HCT116 (cell line): ENCODE measurements around the gene SLC22A23. TPM values are rescaled to one million over a fixed set of nuclear protein-coding genes. Genes with fewer than 3 reads are reported as not detected.

Source experiments
- ATAC-seq: fragments of 200-7000 bp; cut with Tn5 transposase; 2 replicates; pipeline ENCODE4 v1.9.1; 2020; ENCODE audit warnings: mild to moderate bottlenecking, moderate library complexity
- BruUV-seq: library from RNA; stranded (reverse); fragments of 400-500 nt; replicated peaks from 2 replicates; lab custom pipeline; 2021; lab: Mats Ljungman, UMichigan
- CTCF ChIA-PET: fragments of 300-600 bp; sonication (Branson Sonifier 250); formaldehyde crosslinking; loops from one replicate; lab custom pipeline; 2021; ENCODE audit warnings: antibody characterized with exemption; lab: Charles Lee
- POLR2A ChIA-PET: fragments of 300-600, 350-600 bp; sonication (Branson Sonifier 250); formaldehyde crosslinking; loops from one replicate; lab custom pipeline; 2021; ENCODE audit warnings: antibody characterized with exemption; lab: Charles Lee
- RAD21 ChIA-PET, 2 experiments: fragments of 300-600 bp; sonication (Branson Sonifier 250); formaldehyde crosslinking; loops; one replicate each; lab custom pipeline; 2023; ENCODE audit warnings: low total read pairs in 2 of 2; ENCODE audit not compliant: uncharacterized antibody in 2 of 2, unreplicated experiment in 2 of 2, low non-redundant PET in 1 of 2; lab: Charles Lee
- DNase-seq: peaks from one replicate; pipeline ENCODE4 v3.0.0-alpha.2; 2010; ENCODE audit warnings: low read depth, low spot score
- H2AFZ ChIP-seq: fragments of 200-600 bp; shearing (Covaris generic), sonication (generic); 2 replicates; pipeline ENCODE4 v1.6.1; 2017; ENCODE audit warnings: low read depth, mixed run types, mixed read lengths, antibody characterized with exemption, low read length; ENCODE audit not compliant: poor library complexity, severe bottlenecking
- H3K27ac ChIP-seq: 2 replicates; pipeline ENCODE4 v1.5.1; 2012; ENCODE audit warnings: low read depth, low read length
- H3K27me3 ChIP-seq: fragments of 200-600 bp; sonication (generic); 2 replicates; pipeline ENCODE4 v1.6.1; 2016; ENCODE audit warnings: mixed run types, low read length, mixed read lengths; ENCODE audit not compliant: insufficient read depth
- H3K36me3 ChIP-seq, 2 experiments: fragments of 200-500 bp in 1 of 2; fragments of 200-600 bp in 1 of 2; sonication (Bioruptor generic) in 1 of 2; sonication (generic) in 1 of 2; 2 replicates each; pipeline versions ENCODE4 v1.5.1 to v1.6.1; 2014 to 2016; ENCODE audit warnings: low read length in 2 of 2, inconsistent platforms in 1 of 2, mixed read lengths in 1 of 2, mixed run types in 1 of 2; ENCODE audit not compliant: insufficient read depth in 2 of 2, control insufficient read depth in 1 of 2
- H3K4me1 ChIP-seq, 2 experiments: fragments of 200-600 bp in 1 of 2; sonication (generic) in 1 of 2; 2 replicates each; pipeline versions ENCODE4 v1.5.1 to v1.6.1; 2012 to 2017; ENCODE audit warnings: low read length in 2 of 2, inconsistent platforms in 1 of 2, mild to moderate bottlenecking in 1 of 2, mixed read lengths in 1 of 2, mixed run types in 1 of 2, moderate library complexity in 1 of 2; ENCODE audit not compliant: insufficient read depth in 2 of 2, control insufficient read depth in 1 of 2
- H3K4me2 ChIP-seq: fragments of 200-600 bp; sonication (generic); 2 replicates; pipeline ENCODE4 v1.6.1; 2017; ENCODE audit warnings: mixed run types, low read length, mixed read lengths
- H3K4me3 ChIP-seq, 2 experiments: fragments of 200-600 bp in 1 of 2; sonication (generic) in 1 of 2; replicated peaks in 1 of 2; 2 replicates each; pipeline ENCODE4 v1.5.1; 2011 to 2016; ENCODE audit warnings: low read length in 2 of 2, control low read depth in 1 of 2, low read depth in 1 of 2, mild to moderate bottlenecking in 1 of 2, mixed read lengths in 1 of 2, mixed run types in 1 of 2
- H3K79me2 ChIP-seq: fragments of 200-600 bp; sonication (generic); 2 replicates; pipeline ENCODE4 v1.6.1; 2017; ENCODE audit warnings: mild to moderate bottlenecking, mixed run types, low read length, moderate library complexity, mixed read lengths; ENCODE audit not compliant: insufficient read depth
- H3K9ac ChIP-seq: fragments of 200-600 bp; sonication (generic); 2 replicates; pipeline ENCODE4 v1.6.1; 2016; ENCODE audit warnings: low read length, mixed read lengths
- H3K9me2 ChIP-seq: fragments of 200-600 bp; sonication (generic), shearing (Covaris generic); 2 replicates; pipeline ENCODE4 v1.6.1; 2017; ENCODE audit warnings: mixed run types, mild to moderate bottlenecking, moderate library complexity; ENCODE audit not compliant: insufficient read depth
- H3K9me3 ChIP-seq, 2 experiments: fragments of 200-500 bp in 1 of 2; fragments of 200-600 bp in 1 of 2; sonication (Bioruptor generic) in 1 of 2; sonication (generic) in 1 of 2; 2 replicates each; pipeline ENCODE4 v1.6.1; 2014 to 2017; ENCODE audit warnings: low read length in 2 of 2, mixed read lengths in 2 of 2, inconsistent platforms in 1 of 2, low read depth in 1 of 2, mild to moderate bottlenecking in 1 of 2, mixed run types in 1 of 2, moderate library complexity in 1 of 2; ENCODE audit not compliant: control insufficient read depth in 1 of 2, insufficient read depth in 1 of 2
- H4K20me1 ChIP-seq: fragments of 200-600 bp; sonication (generic), shearing (Covaris generic); 2 replicates; pipeline ENCODE4 v1.6.1; 2017; ENCODE audit warnings: mixed run types, mild to moderate bottlenecking, moderate library complexity; ENCODE audit not compliant: insufficient read depth
- CBX3 ChIP-seq: IDR thresholded peaks from 2 replicates; pipeline ENCODE4 v1.6.1; 2012; ENCODE audit warnings: low read depth
- CEBPB ChIP-seq: IDR thresholded peaks from 2 replicates; pipeline ENCODE4 v1.6.1; 2012; ENCODE audit warnings: low read depth
- ELF1 ChIP-seq: IDR thresholded peaks from 2 replicates; pipeline ENCODE4 v1.6.1; 2012; ENCODE audit warnings: low read depth, borderline replicate concordance
- EZH2 ChIP-seq: fragments of 200-600 bp; sonication (generic); IDR thresholded peaks from 2 replicates; pipeline ENCODE4 v1.6.1; 2017; ENCODE audit warnings: antibody characterized with exemption, mixed run types
- POLR2A ChIP-seq: IDR thresholded peaks from 2 replicates; pipeline ENCODE4 v1.7.0; 2011; ENCODE audit warnings: borderline replicate concordance; ENCODE audit not compliant: insufficient read depth, insufficient read length; ENCODE audit errors: extremely low read depth
- POLR2AphosphoS5 ChIP-seq: IDR thresholded peaks from 2 replicates; pipeline ENCODE4 v1.6.1; 2011; ENCODE audit warnings: mild to moderate bottlenecking, low read depth, low read length, moderate library complexity
- RAD21 ChIP-seq: IDR thresholded peaks from 2 replicates; pipeline ENCODE4 v1.6.1; 2012; ENCODE audit warnings: low read depth, mild to moderate bottlenecking
- SIN3A ChIP-seq: IDR thresholded peaks from 2 replicates; pipeline ENCODE4 v1.6.1; 2012; ENCODE audit warnings: low read depth
- SP1 ChIP-seq: IDR thresholded peaks from 2 replicates; pipeline ENCODE4 v1.6.1; 2012; ENCODE audit warnings: low read depth
- TCF7L2 ChIP-seq: IDR thresholded peaks from 2 replicates; pipeline ENCODE4 v1.7.0; 2011; ENCODE audit warnings: borderline replicate concordance, inconsistent platforms; ENCODE audit not compliant: insufficient read depth, insufficient read length; ENCODE audit errors: extremely low read depth
- ZFX ChIP-seq: fragments of 450-650 bp; IDR thresholded peaks from 2 replicates; pipeline ENCODE4 v1.6.1; 2017
- ZNF274 ChIP-seq: fragments of 200-500 bp; sonication (Bioruptor generic); IDR thresholded peaks from 2 replicates; pipeline ENCODE4 v1.6.1; 2014; ENCODE audit warnings: mild to moderate bottlenecking, low read depth, low read length, inconsistent platforms
- intact Hi-C: fragments of 100-400 bp; cut with micrococcal nuclease; formaldehyde crosslinking; loops from 2 replicates; pipeline ENCODE4 v1.10.0; 2022
- total RNA-seq: library from RNA; stranded (reverse); gene quantifications from one replicate; pipeline ENCODE4 v1.2.1, GENCODE V29; 2021; ENCODE audit not compliant: unreplicated experiment
- TF ChIP-seq, protein P1 (sequence below): IDR thresholded peaks from 2 replicates; pipeline ENCODE4 v1.6.1; 2011; ENCODE audit warnings: mild to moderate bottlenecking, low read length, moderate library complexity; ENCODE audit not compliant: insufficient replicate concordance; ENCODE audit errors: extremely low read depth
- TF ChIP-seq, protein P2 (sequence below), 3 experiments: fragments of 200-600 bp in 1 of 3; sonication (generic) in 1 of 3; IDR thresholded peaks in 2 of 3; conservative IDR thresholded peaks in 1 of 3; 2 replicates each; pipeline ENCODE4 v1.5.1; 2012 to 2017; ENCODE audit warnings: low read depth in 2 of 3, low read length in 2 of 3, antibody characterized with exemption in 1 of 3, borderline replicate concordance in 1 of 3, control low read depth in 1 of 3, mild to moderate bottlenecking in 1 of 3, mixed read lengths in 1 of 3, mixed run types in 1 of 3, moderate library complexity in 1 of 3; ENCODE audit not compliant: insufficient read depth in 1 of 3
- TF ChIP-seq, protein P3 (sequence below): IDR thresholded peaks from 2 replicates; pipeline ENCODE4 v1.6.1; 2012
- TF ChIP-seq, protein P4 (sequence below): IDR thresholded peaks from 2 replicates; pipeline ENCODE4 v1.6.1; 2012; ENCODE audit warnings: low read depth

SLC22A23 gene
- total RNA-seq, 1 experiment from 2014 or later, result 11.5 TPM

DNA sequence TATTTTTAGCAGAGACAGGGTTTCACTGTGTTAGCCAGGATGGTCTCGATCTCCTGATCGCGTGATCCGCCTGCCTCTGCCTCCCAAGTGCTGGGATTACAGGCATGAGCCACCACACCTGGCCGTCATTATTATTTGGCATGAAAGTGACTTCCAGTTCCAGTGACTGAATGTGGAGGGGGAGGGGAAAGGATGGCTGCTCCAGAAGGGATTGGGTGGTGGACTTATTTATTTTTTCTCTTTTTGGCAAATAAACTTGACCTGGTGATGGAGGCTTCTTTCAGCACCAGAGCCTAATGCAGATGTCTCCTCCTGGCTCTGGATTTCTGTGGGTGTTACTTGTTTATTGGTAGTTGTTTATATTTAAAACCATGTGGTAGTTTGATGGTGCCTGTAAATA is 16.9 kb upstream of the SLC22A23 start (continued):
- TF ChIP-seq, protein P1, sequence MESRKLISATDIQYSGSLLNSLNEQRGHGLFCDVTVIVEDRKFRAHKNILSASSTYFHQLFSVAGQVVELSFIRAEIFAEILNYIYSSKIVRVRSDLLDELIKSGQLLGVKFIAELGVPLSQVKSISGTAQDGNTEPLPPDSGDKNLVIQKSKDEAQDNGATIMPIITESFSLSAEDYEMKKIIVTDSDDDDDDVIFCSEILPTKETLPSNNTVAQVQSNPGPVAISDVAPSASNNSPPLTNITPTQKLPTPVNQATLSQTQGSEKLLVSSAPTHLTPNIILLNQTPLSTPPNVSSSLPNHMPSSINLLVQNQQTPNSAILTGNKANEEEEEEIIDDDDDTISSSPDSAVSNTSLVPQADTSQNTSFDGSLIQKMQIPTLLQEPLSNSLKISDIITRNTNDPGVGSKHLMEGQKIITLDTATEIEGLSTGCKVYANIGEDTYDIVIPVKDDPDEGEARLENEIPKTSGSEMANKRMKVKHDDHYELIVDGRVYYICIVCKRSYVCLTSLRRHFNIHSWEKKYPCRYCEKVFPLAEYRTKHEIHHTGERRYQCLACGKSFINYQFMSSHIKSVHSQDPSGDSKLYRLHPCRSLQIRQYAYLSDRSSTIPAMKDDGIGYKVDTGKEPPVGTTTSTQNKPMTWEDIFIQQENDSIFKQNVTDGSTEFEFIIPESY, result no peak

DNA sequence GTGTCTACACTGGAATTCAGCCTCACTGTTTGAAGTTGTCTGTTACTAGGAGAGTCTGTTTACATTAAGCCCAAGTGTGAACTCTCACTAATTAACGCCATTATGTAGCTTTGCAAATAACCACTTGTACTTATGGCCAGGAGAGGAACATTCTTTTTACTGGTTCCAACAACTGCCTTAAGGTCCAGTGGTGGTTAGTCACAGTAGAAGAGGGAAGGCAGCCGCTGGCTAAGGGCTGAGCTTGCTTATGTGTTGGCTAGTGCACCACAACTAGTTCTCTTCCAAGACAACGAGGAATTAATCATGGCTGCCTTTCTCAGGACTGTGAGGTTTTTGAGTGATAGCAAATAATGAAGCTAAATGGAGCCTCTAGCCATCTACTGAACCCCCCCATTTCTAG is 14.9 kb upstream of the SLC22A23 start:
- Histone ChIP-seq H3K4me1 (peaks cover 7 to 9% of the 10 kb centered on the region in 2 experiments; a peak in 3 of 4 replicates), H3K4me3 (no peak overlapping the region), H3K36me3 (no peaks in the 10 kb centered on the region), H3K9me2 (no peaks in the 10 kb centered on the region), H4K20me1 (no peaks in the 10 kb centered on the region), H3K4me2 (no peak overlapping the region), H3K27me3 (no peaks in the 10 kb centered on the region), H3K9ac (no peak overlapping the region), H3K27ac (no peak overlapping the region), H2AFZ (no peak overlapping the region), H3K9me3 (no peaks in the 10 kb centered on the region), H3K79me2 (no peaks in the 10 kb centered on the region)
- ChIA-PET POLR2A (no interaction called here), CTCF (no interaction called here), RAD21 (no interaction called here)
- DNase-seq, result no peak
- no peak for ATAC-seq
- intact Hi-C loops, result no loop called here
- BruUV-seq, result no TSS peak
- no peak for TF ChIP-seq CEBPB
- TF ChIP-seq POLR2AphosphoS5, result no peak
- no peak for TF ChIP-seq ZNF274
- TF ChIP-seq RAD21, result no peak
- no peak for TF ChIP-seq SP1
- TF ChIP-seq, protein P2, sequence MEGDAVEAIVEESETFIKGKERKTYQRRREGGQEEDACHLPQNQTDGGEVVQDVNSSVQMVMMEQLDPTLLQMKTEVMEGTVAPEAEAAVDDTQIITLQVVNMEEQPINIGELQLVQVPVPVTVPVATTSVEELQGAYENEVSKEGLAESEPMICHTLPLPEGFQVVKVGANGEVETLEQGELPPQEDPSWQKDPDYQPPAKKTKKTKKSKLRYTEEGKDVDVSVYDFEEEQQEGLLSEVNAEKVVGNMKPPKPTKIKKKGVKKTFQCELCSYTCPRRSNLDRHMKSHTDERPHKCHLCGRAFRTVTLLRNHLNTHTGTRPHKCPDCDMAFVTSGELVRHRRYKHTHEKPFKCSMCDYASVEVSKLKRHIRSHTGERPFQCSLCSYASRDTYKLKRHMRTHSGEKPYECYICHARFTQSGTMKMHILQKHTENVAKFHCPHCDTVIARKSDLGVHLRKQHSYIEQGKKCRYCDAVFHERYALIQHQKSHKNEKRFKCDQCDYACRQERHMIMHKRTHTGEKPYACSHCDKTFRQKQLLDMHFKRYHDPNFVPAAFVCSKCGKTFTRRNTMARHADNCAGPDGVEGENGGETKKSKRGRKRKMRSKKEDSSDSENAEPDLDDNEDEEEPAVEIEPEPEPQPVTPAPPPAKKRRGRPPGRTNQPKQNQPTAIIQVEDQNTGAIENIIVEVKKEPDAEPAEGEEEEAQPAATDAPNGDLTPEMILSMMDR (IDR thresholded peaks at IDR 0.05 in 2 of 3, conservative IDR thresholded peaks at IDR 0.05 in 1 of 3; ENCODE audit: borderline replicate concordance in 1 of 3, insufficient read depth in 1 of 3, low read depth in 2 of 3, low read length in 2 of 3), result no peak
- TF ChIP-seq EZH2, result no peak
- TF ChIP-seq, protein P1, result no peak
- TF ChIP-seq CBX3, result no peak
- no peak for TF ChIP-seq TCF7L2
- TF ChIP-seq, protein P3, sequence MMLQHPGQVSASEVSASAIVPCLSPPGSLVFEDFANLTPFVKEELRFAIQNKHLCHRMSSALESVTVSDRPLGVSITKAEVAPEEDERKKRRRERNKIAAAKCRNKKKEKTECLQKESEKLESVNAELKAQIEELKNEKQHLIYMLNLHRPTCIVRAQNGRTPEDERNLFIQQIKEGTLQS, result no peak
- no peak for TF ChIP-seq ELF1
- no peak for TF ChIP-seq POLR2A
- TF ChIP-seq ZFX, result no peak
- TF ChIP-seq, protein P4, sequence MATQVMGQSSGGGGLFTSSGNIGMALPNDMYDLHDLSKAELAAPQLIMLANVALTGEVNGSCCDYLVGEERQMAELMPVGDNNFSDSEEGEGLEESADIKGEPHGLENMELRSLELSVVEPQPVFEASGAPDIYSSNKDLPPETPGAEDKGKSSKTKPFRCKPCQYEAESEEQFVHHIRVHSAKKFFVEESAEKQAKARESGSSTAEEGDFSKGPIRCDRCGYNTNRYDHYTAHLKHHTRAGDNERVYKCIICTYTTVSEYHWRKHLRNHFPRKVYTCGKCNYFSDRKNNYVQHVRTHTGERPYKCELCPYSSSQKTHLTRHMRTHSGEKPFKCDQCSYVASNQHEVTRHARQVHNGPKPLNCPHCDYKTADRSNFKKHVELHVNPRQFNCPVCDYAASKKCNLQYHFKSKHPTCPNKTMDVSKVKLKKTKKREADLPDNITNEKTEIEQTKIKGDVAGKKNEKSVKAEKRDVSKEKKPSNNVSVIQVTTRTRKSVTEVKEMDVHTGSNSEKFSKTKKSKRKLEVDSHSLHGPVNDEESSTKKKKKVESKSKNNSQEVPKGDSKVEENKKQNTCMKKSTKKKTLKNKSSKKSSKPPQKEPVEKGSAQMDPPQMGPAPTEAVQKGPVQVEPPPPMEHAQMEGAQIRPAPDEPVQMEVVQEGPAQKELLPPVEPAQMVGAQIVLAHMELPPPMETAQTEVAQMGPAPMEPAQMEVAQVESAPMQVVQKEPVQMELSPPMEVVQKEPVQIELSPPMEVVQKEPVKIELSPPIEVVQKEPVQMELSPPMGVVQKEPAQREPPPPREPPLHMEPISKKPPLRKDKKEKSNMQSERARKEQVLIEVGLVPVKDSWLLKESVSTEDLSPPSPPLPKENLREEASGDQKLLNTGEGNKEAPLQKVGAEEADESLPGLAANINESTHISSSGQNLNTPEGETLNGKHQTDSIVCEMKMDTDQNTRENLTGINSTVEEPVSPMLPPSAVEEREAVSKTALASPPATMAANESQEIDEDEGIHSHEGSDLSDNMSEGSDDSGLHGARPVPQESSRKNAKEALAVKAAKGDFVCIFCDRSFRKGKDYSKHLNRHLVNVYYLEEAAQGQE, result no peak
- TF ChIP-seq SIN3A, result no peak
